Muscle of leg (tissue), 11 donors: ENCODE data around the gene SUPT6H. TPM values are rescaled to one million over a fixed set of nuclear protein-coding genes. Genes with fewer than 3 reads are reported as not detected.

Source experiments
- DNase-seq: peaks from one replicate; pipeline ENCODE4 v3.0.0; 2013
- H3K27ac ChIP-seq: one replicate; pipeline ENCODE4 v1.5.1; 2013; ENCODE audit warnings: mild to moderate bottlenecking, low read length, control low read depth
- H3K27me3 ChIP-seq: one replicate; pipeline ENCODE4 v1.6.1; 2013; ENCODE audit warnings: low read length; ENCODE audit not compliant: control insufficient read depth, insufficient read depth
- H3K36me3 ChIP-seq: one replicate; pipeline ENCODE4 v1.6.1; 2013; ENCODE audit warnings: low read length; ENCODE audit not compliant: control insufficient read depth, insufficient read depth
- H3K4me1 ChIP-seq: one replicate; pipeline ENCODE4 v1.6.1; 2013; ENCODE audit warnings: low read length; ENCODE audit not compliant: control insufficient read depth, insufficient read depth
- H3K4me3 ChIP-seq: one replicate; pipeline ENCODE4 v1.5.1; 2013; ENCODE audit warnings: low read length, control low read depth
- H3K9me3 ChIP-seq: replicated peaks from 2 replicates; pipeline ENCODE4 v1.6.1; 2013; ENCODE audit warnings: low read depth, low read length; ENCODE audit not compliant: control insufficient read depth
- WGBS: methylation state at CpG from one replicate; pipeline ENCODE4 v1.1.5; 2013; ENCODE audit warnings: missing lambda C conversion rate; ENCODE audit not compliant: insufficient coverage; 5-methylcytosine and 5-hydroxymethylcytosine counted together
- polyA plus RNA-seq, 8 donors: library from polyadenylated mRNA; unstranded; fragments of 120-200 nt; gene quantifications; one replicate each; pipeline versions ENCODE4 v1.2.1 to v1.2.3, GENCODE V29; 2013; ENCODE audit warnings: inconsistent platforms in 1 of 8, low replicate concordance in 1 of 8; ENCODE audit not compliant: insufficient read length in 8 of 8, insufficient read depth in 1 of 8
- total RNA-seq: library from RNA; stranded (reverse); fragments of 120-200 nt; gene quantifications from one replicate; pipeline ENCODE4 v1.2.4, GENCODE V29; 2013

SUPT6H gene
- total and polyA plus RNA-seq, 9 donors: 28.1 to 53.3 (median 43.5) TPM

DNA sequence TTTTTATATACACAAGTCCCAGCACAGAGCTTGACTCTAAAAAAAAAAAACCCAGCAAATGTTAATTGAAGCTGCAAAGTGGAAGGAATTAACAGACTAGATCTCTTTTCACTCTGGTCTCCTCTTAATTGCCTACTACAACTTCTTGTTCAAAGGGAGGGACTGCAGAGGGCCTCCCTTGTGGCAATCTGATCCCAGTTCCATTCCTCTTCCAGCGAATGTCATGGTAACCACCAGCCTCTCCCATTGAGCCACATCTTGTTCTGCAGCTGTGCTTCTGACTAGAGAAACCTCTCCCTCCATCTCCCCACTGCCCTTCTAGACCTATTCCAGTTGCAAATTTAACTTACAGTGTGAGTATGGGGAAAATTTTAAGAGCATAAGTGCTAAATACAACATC lies 5.9 kb downstream of the SUPT6H start:
- no peak for DNase-seq
- Histone ChIP-seq H3K4me3 (no peak overlapping the region), H3K27ac (no peak overlapping the region), H3K9me3 (no peaks in the 10 kb centered on the region), H3K4me1 (peaks cover 3% of the 10 kb centered on the region), H3K36me3 (peaks cover 32% of the 10 kb centered on the region), H3K27me3 (no peaks in the 10 kb centered on the region)
- WGBS: 100% methylated on average over 1 of the region's 1 CpG

DNA sequence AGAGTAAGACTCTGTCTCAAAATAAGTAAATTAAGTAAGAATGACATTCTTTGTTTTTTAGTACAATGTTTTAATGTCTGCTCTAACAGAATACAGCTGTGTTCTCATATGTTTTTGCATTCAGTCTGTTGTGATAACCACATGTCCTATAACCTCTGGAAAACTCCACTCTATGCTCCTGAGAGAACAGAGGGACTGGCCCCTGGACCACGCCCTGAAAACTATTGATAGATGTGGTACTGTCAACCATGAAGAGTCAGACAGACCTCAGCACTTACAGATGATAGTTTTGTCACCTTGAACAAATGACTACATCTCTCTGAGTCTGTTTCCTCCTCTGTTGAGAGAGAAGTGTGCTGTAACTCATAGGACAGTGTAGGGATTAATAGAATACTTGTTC lies 7.9 kb downstream of the SUPT6H start:
- no CpG with 5 or more reads among the region's 1 CpG for WGBS

DNA sequence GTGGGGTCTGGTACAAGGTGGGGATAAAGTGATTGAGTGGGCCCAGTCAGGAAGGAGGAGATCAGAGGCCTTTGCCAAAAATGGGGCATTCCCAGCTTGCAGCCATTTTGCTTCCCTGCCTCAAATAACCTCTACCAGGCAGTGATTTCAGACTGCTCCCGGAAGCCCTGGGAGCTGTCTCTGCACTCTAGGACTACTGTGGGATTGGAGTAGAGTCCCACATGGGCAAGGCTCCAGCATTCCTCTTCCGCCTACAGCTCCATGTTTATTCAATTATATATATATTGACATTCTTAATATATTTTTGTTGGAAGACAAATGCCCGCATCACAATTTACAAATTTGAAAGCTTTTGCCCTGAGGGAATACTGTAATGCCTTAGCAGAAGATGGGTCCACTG lies 13.5 kb downstream of the SUPT6H start:
- Histone ChIP-seq H3K36me3 (peaks cover 75% of the 10 kb centered on the region), H3K4me3 (no peak overlapping the region), H3K4me1 (no peaks in the 10 kb centered on the region), H3K9me3 (no peaks in the 10 kb centered on the region), H3K27ac (no peak overlapping the region), H3K27me3 (no peaks in the 10 kb centered on the region)
- WGBS: no CpG with 5 or more reads among the region's 3 CpGs
- no peak for DNase-seq

More for the DNA sequence above, 7.9 kb downstream of the SUPT6H start:
- no peak overlapping the region for H3K4me3 ChIP-seq
- H3K9me3 ChIP-seq: no peaks in the 10 kb centered on the region
- no peak for DNase-seq
- H3K27ac ChIP-seq: no peak overlapping the region
- H3K27me3 ChIP-seq: no peaks in the 10 kb centered on the region
- H3K4me1 ChIP-seq: no peaks in the 10 kb centered on the region
- peaks cover 51% of the 10 kb centered on the region for H3K36me3 ChIP-seq

DNA sequence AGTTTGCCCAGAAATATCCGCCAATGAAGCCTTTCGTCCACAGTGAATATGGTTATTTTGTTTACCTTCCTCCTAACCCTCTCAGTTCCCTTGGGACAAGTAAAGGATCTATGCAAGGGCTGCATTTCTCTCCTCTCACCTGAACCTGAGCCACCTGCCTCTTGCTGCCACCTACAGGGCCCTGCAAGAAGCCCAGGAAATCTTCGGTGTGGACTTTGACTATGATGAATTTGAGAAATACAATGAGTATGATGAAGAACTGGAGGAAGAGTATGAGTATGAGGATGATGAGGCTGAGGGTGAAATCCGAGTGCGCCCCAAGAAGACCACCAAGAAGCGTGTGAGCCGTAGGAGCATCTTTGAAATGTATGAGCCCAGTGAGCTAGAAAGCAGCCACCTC lies 14.0 kb downstream of the SUPT6H start:
- Histone ChIP-seq H3K27me3 (no peaks in the 10 kb centered on the region), H3K36me3 (peaks cover 77% of the 10 kb centered on the region), H3K4me1 (no peaks in the 10 kb centered on the region), H3K27ac (no peak overlapping the region), H3K4me3 (no peak overlapping the region), H3K9me3 (no peaks in the 10 kb centered on the region)
- no peak for DNase-seq
- WGBS: 85% methylated on average over 5 of the region's 7 CpGs

DNA sequence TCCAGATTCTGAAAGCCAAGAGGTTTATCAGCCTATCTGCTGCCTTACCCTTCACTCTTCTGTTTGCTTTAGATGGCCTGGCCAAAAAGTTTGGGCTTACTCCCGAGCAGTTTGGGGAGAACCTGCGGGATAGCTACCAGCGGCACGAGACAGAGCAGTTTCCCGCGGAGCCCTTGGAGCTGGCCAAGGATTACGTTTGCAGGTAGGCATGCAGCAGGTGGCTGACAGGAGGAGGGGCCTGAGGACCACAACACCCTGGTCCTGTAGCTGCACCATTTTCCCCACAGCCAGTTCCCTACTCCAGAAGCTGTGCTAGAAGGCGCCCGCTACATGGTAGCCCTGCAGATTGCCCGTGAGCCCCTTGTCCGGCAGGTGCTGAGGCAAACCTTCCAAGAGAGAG lies 20.6 kb downstream of the SUPT6H start:
- Histone ChIP-seq H3K27me3 (no peaks in the 10 kb centered on the region), H3K4me3 (no peak overlapping the region), H3K4me1 (no peaks in the 10 kb centered on the region), H3K36me3 (peaks cover 85% of the 10 kb centered on the region), H3K9me3 (no peaks in the 10 kb centered on the region), H3K27ac (no peak overlapping the region)
- DNase-seq: no peak
- 93% methylated on average over 7 of the region's 11 CpGs for WGBS

DNA sequence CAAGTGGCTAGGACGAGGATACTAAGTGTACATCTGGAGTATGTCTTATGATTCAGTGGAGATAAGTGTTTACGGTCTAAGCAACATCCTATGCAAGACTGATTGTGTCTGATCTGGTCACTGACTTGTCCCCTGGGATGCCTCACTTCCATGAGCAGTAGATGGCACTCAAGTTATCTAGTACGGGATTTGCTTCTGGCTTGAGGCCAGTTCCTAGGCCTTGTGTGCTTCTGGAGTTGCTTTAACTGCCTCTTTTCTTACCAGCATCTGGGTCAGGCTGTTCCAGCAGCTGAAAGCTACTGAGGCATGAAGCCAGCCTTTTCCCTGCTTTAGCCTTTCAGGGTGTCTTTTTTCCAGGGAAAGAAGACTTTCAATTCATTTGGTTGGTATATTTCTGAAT lies 23.0 kb downstream of the SUPT6H start:
- Histone ChIP-seq H3K36me3 (peaks cover 91% of the 10 kb centered on the region), H3K27me3 (no peaks in the 10 kb centered on the region), H3K27ac (no peak overlapping the region), H3K4me1 (no peaks in the 10 kb centered on the region), H3K9me3 (no peaks in the 10 kb centered on the region), H3K4me3 (no peak overlapping the region)
- WGBS: 44% methylated on average over 3 of the region's 3 CpGs
- peak; percentile 63 for DNase-seq

DNA sequence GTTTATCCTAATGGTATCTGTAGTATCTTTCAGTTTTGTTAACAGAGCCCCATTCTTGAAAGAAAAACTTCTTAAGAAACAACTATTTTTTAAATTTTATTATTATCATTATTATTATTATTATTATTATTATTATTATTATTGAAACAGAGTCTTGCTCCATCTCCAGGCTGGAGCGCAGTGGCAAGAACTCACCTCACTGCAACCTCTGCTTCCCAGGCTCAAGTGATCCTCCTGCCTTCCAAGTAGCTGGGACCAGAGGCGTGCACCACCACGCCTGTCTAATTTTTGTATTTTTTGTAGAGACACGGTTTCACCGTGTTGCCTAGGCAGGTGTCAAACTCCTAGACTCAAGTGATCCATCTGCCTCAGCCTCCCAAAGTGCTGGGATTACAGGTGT lies 23.4 kb downstream of the SUPT6H start:
- H3K36me3 ChIP-seq: peaks cover 95% of the 10 kb centered on the region
- no peaks in the 10 kb centered on the region for H3K27me3 ChIP-seq
- H3K9me3 ChIP-seq: no peaks in the 10 kb centered on the region
- no peak for DNase-seq
- H3K4me1 ChIP-seq: no peaks in the 10 kb centered on the region
- no peak overlapping the region for H3K27ac ChIP-seq
- H3K4me3 ChIP-seq: no peak overlapping the region
- no CpG with 5 or more reads among the region's 5 CpGs for WGBS

DNA sequence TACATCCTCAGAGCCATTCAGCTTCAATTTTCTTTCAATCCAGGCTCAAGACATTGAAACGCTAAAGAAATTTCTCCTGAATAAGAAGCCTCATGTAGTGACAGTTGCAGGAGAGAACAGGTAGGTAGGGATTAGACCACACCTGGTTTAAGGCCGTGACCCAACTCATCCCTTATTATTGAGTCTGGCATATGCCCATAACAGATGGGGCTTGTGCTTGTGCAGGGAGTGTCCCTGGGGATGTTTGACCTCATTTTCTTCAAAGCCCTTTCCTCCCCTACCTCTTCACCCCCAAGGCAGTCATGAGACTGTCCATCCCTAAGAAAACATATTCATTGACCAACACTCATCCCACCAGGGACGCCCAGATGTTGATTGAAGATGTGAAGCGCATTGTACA lies 24.3 kb downstream of the SUPT6H start:
- H3K27me3 ChIP-seq: no peaks in the 10 kb centered on the region
- no peaks in the 10 kb centered on the region for H3K4me1 ChIP-seq
- no peak overlapping the region for H3K4me3 ChIP-seq
- H3K27ac ChIP-seq: no peak overlapping the region
- 100% methylated on average over 1 of the region's 4 CpGs for WGBS
- H3K36me3 ChIP-seq: peaks cover 97% of the 10 kb centered on the region
- no peak for DNase-seq
- no peaks in the 10 kb centered on the region for H3K9me3 ChIP-seq

DNA sequence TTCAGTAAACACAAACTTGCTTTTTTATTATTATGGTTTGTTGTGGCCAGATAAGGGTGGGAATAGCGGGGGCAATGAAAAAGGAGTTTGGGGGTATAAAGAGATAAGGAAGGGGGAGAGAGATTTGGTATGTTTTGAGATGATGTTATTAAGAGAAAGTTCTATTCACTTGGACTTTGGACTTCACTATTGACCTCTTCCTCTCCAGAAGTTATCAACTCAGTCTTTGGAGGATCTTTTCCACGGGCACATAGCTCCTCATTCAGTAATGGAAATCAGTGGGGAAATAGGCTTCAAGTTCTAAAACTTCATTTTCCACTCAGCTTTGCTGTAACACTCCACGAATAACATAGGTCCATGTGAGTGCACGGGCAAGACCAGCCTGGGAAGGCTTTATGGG lies 26.5 kb downstream of the SUPT6H start:
- H3K36me3 ChIP-seq: peaks cover 92% of the 10 kb centered on the region
- DNase-seq: no peak
- no peak overlapping the region for H3K4me3 ChIP-seq
- no peaks in the 10 kb centered on the region for H3K27me3 ChIP-seq
- H3K9me3 ChIP-seq: no peaks in the 10 kb centered on the region
- H3K27ac ChIP-seq: no peak overlapping the region
- WGBS: no CpG with 5 or more reads among the region's 4 CpGs
- no peaks in the 10 kb centered on the region for H3K4me1 ChIP-seq

DNA sequence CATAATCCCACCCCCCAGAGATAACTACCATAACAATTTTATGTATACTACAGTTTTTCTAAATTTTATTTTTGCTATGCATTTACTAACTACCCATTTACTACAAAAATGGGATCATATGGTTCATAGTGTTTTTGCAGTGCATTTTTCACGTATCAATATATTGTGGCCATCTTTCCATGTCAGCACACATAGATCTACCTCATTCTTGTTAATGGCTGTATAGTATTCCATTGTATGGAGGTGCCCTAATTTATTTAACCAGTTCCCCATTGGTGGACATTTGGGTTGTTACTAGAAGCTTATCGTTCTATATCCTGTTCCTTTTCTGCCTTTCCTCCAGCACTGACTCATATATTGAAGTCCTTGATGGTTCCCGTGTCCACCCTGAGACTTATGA lies 27.0 kb downstream of the SUPT6H start:
- no peaks in the 10 kb centered on the region for H3K4me1 ChIP-seq
- H3K36me3 ChIP-seq: peaks cover 92% of the 10 kb centered on the region
- 100% methylated on average over 1 of the region's 3 CpGs for WGBS
- H3K9me3 ChIP-seq: no peaks in the 10 kb centered on the region
- H3K4me3 ChIP-seq: no peak overlapping the region
- no peaks in the 10 kb centered on the region for H3K27me3 ChIP-seq
- no peak for DNase-seq
- H3K27ac ChIP-seq: no peak overlapping the region

DNA sequence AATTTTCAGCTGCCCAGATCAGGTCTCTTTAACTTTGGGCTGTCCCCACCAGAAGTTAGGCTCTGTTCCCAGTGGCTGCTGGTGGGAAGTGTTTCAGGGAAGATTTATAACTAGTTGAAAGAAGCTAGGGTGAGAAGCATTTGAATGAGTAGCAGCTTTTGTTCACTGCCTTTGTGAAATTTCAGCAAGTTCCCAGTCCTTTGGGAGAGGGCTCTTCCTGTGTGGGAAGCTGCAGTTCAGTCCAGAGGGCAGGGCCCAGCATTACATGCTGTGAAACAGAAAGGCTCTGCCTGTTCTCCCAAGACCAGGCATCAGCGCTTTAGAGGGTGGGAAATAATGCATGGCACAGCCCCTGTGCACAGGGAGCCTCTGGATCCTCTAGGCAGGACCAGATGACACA lies 31.9 kb downstream of the SUPT6H start:
- H3K4me3 ChIP-seq: no peak overlapping the region
- no peaks in the 10 kb centered on the region for H3K4me1 ChIP-seq
- peaks cover 95% of the 10 kb centered on the region for H3K36me3 ChIP-seq
- no peaks in the 10 kb centered on the region for H3K27me3 ChIP-seq
- 92% methylated on average over 1 of the region's 1 CpG for WGBS
- H3K27ac ChIP-seq: no peak overlapping the region
- H3K9me3 ChIP-seq: no peaks in the 10 kb centered on the region
- no peak for DNase-seq
